Anterior cingulate cortex (tissue), 58 donors: Measurements from ENCODE around the gene TP53I13.

Experiments
- DNase-seq, 58 donors: peaks; one replicate each; lab custom pipeline; 2025; lab: John Stamatoyannopoulos, UW

TP53I13 gene

GRCh38 chr17:29566473-29567303 is 1.8 kb upstream of the TP53I13 start, which contains the start of gene ABHD15:
TSS of gene ABHD15 (minus strand) at chr17:29567037. CDS start at chr17:29566966, 71 bp downstream.
- DNase-seq = peak in 31 of 58 donors; percentile 32 to 74 (median 56)

GRCh38 chr17:29567304-29567553 is 1.3 kb upstream of the TP53I13 start:
- DNase-seq = no peak

- DNase-seq = peak in 18 of 58 donors; percentile 34 to 60 (median 44)
These were observed 759 bp upstream of the TP53I13 start for GRCh38 chr17:29567554-29568330.

GRCh38 chr17:29569245-29569950 is 897 bp downstream of the TP53I13 start:
- DNase-seq = no peak

GRCh38 chr17:29570521-29570920 is 2.0 kb downstream of the TP53I13 start:
- DNase-seq = no peak

- DNase-seq = no peak
These were observed 3.0 kb downstream of the TP53I13 start for GRCh38 chr17:29571486-29571882.

- DNase-seq = no peak
These were observed 3.6 kb downstream of the TP53I13 start for GRCh38 chr17:29571883-29572681.

GRCh38 chr17:29572691-29573557 is 4.4 kb downstream of the TP53I13 start:
- peak in 30 of 58 donors; percentile 29 to 67 (median 47) for DNase-seq

GRCh38 chr17:29573558-29573869 is 5.0 kb downstream of the TP53I13 start:
- no peak for DNase-seq

- no peak for DNase-seq
These were observed 5.6 kb downstream of the TP53I13 start for GRCh38 chr17:29573871-29574731.

GRCh38 chr17:29574732-29575510 is 6.4 kb downstream of the TP53I13 start:
- DNase-seq = no peak

- no peak for DNase-seq
These were observed 7.2 kb downstream of the TP53I13 start for GRCh38 chr17:29575511-29576213.

- no peak for DNase-seq
These were observed 7.9 kb downstream of the TP53I13 start for GRCh38 chr17:29576214-29577000.

GRCh38 chr17:29577001-29577370 is 8.5 kb downstream of the TP53I13 start:
- DNase-seq = no peak

- peak in 49 of 58 donors; percentile 24 to 91 (median 73) for DNase-seq
These were observed 9.1 kb downstream of the TP53I13 start for GRCh38 chr17:29577385-29578211.
